Muscle of leg (tissue), 16 donors: Measurements from ENCODE around the gene NPY2R. TPM values are rescaled to one million over a fixed set of nuclear protein-coding genes. Genes with fewer than 3 reads are reported as not detected.

Experiments
- DNase-seq: peaks from one replicate; pipeline ENCODE4 v3.0.0; 2013
- H3K27ac ChIP-seq: one replicate; pipeline ENCODE4 v1.5.1; 2013; ENCODE audit warnings: mild to moderate bottlenecking, low read length, control low read depth
- H3K27me3 ChIP-seq: one replicate; pipeline ENCODE4 v1.6.1; 2013; ENCODE audit warnings: low read length; ENCODE audit not compliant: control insufficient read depth, insufficient read depth
- H3K36me3 ChIP-seq: one replicate; pipeline ENCODE4 v1.6.1; 2013; ENCODE audit warnings: low read length; ENCODE audit not compliant: control insufficient read depth, insufficient read depth
- H3K4me1 ChIP-seq: one replicate; pipeline ENCODE4 v1.6.1; 2013; ENCODE audit warnings: low read length; ENCODE audit not compliant: control insufficient read depth, insufficient read depth
- H3K4me3 ChIP-seq: one replicate; pipeline ENCODE4 v1.5.1; 2013; ENCODE audit warnings: low read length, control low read depth
- H3K9me3 ChIP-seq: replicated peaks from 2 replicates; pipeline ENCODE4 v1.6.1; 2013; ENCODE audit warnings: low read depth, low read length; ENCODE audit not compliant: control insufficient read depth
- WGBS: methylation state at CpG from one replicate; pipeline ENCODE4 v1.1.5; 2013; ENCODE audit warnings: missing lambda C conversion rate; ENCODE audit not compliant: insufficient coverage; 5-methylcytosine and 5-hydroxymethylcytosine counted together
- long read RNA-seq, 11 donors: transcript quantifications; one replicate each; lab custom pipeline, GENCODE V29; 2026
- polyA plus RNA-seq, 8 donors: library from polyadenylated mRNA; unstranded; fragments of 120-200 nt; gene quantifications; one replicate each; pipeline versions ENCODE4 v1.2.1 to v1.2.3, GENCODE V29; 2013; ENCODE audit warnings: inconsistent platforms in 1 of 8, low replicate concordance in 1 of 8; ENCODE audit not compliant: insufficient read length in 8 of 8, insufficient read depth in 1 of 8
- total RNA-seq: library from RNA; stranded (reverse); fragments of 120-200 nt; gene quantifications from one replicate; pipeline ENCODE4 v1.2.4, GENCODE V29; 2013

NPY2R gene, protein sequence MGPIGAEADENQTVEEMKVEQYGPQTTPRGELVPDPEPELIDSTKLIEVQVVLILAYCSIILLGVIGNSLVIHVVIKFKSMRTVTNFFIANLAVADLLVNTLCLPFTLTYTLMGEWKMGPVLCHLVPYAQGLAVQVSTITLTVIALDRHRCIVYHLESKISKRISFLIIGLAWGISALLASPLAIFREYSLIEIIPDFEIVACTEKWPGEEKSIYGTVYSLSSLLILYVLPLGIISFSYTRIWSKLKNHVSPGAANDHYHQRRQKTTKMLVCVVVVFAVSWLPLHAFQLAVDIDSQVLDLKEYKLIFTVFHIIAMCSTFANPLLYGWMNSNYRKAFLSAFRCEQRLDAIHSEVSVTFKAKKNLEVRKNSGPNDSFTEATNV
- total RNA-seq (under 0.01 TPM), polyA plus RNA-seq (not detected)
- long read RNA-seq, donor 1, result 0 reads
- long read RNA-seq, donor 2, result 0 reads
- long read RNA-seq, donor 3, result 0 reads
- long read RNA-seq, donor 4, result 0 reads
- long read RNA-seq, donor 5, result 0 reads
- long read RNA-seq, donor 6, result 0 reads
- long read RNA-seq, donor 7, result 0 reads
- long read RNA-seq, donor 8, result 0 reads
- long read RNA-seq, donor 9, result 0 reads
- long read RNA-seq, donor 10, result 0 reads
- long read RNA-seq, donor 11, result 0 reads

DNA sequence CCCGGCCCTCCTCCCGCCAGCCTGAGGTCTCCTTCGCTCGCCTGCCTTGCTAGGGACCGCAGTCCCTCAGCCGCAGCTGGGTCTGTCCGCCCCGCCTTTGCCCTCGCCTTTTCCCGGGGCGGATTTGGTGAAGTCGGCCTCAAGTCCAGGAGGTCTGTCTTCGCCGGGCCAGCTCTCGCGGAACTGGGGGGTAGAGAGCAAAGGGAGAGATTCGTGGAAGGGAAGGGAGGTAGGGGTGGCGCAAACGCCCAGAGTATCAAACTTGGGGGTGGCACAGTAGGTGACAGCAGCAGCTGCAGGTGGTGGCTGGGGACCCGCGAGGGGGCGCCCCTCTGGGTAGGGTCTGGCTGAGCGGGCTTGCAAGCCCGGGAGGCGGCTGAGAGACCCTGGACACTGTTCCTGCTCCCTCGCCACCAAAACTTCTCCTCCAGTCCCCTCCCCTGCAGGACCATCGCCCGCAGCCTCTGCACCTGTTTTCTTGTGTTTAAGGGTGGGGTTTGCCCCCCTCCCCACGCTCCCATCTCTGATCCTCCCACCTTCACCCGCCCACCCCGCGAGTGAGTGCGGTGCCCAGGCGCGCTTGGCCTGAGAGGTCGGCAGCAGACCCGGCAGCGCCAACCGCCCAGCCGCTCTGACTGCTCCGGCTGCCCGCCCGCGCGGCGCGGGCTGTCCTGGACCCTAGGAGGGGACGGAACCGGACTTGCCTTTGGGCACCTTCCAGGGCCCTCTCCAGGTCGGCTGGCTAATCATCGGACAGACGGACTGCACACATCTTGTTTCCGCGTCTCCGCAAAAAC is at the start of gene NPY2R:
Gene NPY2R, plus strand, starts transcription at position 379 of the 797 bp plus-strand sequence. CDS start 5,304 bp downstream, outside the sequence.
- Histone ChIP-seq H3K9me3 (no peaks in the 10 kb centered on the region), H3K27me3 (peaks cover 25% of the 10 kb centered on the region), H3K27ac (no peak within 1 kb of the TSS), H3K4me1 (peaks cover 12% of the 10 kb centered on the region), H3K36me3 (no peaks in the 10 kb centered on the region), H3K4me3 (peak within 1 kb of the TSS; percentile 13)
- DNase-seq, result no peak
- under 1% methylated on average over 44 of the region's 55 CpGs for WGBS

GRCh38 chr4:155161357-155161756 is 47.1 kb upstream of the NPY2R start:
- no peak for DNase-seq
- H3K9me3 ChIP-seq, result no peaks in the 10 kb centered on the region
- WGBS, result no CpG with 5 or more reads among the region's 3 CpGs
- H3K27me3 ChIP-seq, result no peaks in the 10 kb centered on the region
- no peaks in the 10 kb centered on the region for H3K4me1 ChIP-seq
- H3K27ac ChIP-seq, result no peak overlapping the region
- no peak overlapping the region for H3K4me3 ChIP-seq
- H3K36me3 ChIP-seq, result no peaks in the 10 kb centered on the region

DNA sequence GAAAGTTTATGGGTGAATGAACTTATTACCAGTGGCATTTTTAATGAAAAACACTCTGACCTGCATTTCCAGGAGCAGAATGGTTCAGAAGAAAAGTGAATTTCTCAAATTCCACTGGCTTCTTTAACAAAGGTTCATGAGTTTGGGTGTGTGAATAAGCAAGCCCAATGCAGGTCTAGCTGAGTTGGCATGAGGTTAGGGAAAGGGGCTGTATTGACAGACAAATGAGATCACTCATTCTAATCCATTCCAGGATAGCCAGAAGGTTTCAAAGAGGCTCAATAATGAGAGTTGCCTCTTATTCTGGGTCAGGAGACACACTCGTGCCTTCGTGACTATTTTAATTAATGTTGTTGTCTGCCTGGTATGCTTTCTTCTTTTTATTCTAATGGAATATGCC is 43.7 kb upstream of the NPY2R start:
- Histone ChIP-seq H3K9me3 (no peaks in the 10 kb centered on the region), H3K27me3 (no peaks in the 10 kb centered on the region), H3K27ac (no peak overlapping the region), H3K4me3 (no peak overlapping the region), H3K4me1 (no peaks in the 10 kb centered on the region), H3K36me3 (no peaks in the 10 kb centered on the region)
- WGBS, result no CpG with 5 or more reads among the region's 2 CpGs
- no peak for DNase-seq

GRCh38 chr4:155170569-155170968 is 37.9 kb upstream of the NPY2R start:
- Histone ChIP-seq H3K4me1 (no peaks in the 10 kb centered on the region), H3K9me3 (no peaks in the 10 kb centered on the region), H3K27me3 (no peaks in the 10 kb centered on the region), H3K27ac (no peak overlapping the region), H3K36me3 (no peaks in the 10 kb centered on the region), H3K4me3 (no peak overlapping the region)
- DNase-seq, result no peak
- WGBS, result 44% methylated on average over 3 of the region's 4 CpGs

DNA sequence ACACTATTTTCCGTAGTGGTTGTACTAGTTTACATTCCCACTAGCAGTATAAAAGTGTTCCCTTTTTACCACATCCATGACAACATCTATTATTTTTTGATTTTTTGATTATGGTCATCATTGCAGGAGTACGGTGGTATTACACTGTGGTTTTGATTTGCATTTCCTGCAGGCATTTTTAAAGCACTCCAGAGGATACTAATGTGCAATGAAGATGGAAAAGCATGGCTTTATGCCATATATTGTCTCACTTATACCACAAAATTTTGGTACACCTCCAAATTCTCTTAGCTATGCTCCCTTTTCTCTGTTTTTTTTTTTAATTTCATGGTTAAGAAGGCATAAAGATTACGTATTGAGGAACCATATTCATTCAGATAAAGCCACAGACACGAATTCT is 35.1 kb upstream of the NPY2R start:
- no peaks in the 10 kb centered on the region for H3K4me1 ChIP-seq
- H3K27me3 ChIP-seq, result no peaks in the 10 kb centered on the region
- no peaks in the 10 kb centered on the region for H3K36me3 ChIP-seq
- no peak for DNase-seq
- H3K4me3 ChIP-seq, result no peak overlapping the region
- no peaks in the 10 kb centered on the region for H3K9me3 ChIP-seq
- WGBS, result no CpG with 5 or more reads among the region's 4 CpGs
- H3K27ac ChIP-seq, result no peak overlapping the region

GRCh38 chr4:155174668-155175067 is 33.8 kb upstream of the NPY2R start:
- WGBS, result no CpG with 5 or more reads among the region's 1 CpG
- H3K4me1 ChIP-seq, result no peaks in the 10 kb centered on the region
- no peak for DNase-seq
- H3K36me3 ChIP-seq, result no peaks in the 10 kb centered on the region
- no peaks in the 10 kb centered on the region for H3K27me3 ChIP-seq
- no peak overlapping the region for H3K4me3 ChIP-seq
- H3K27ac ChIP-seq, result no peak overlapping the region
- H3K9me3 ChIP-seq, result no peaks in the 10 kb centered on the region

DNA sequence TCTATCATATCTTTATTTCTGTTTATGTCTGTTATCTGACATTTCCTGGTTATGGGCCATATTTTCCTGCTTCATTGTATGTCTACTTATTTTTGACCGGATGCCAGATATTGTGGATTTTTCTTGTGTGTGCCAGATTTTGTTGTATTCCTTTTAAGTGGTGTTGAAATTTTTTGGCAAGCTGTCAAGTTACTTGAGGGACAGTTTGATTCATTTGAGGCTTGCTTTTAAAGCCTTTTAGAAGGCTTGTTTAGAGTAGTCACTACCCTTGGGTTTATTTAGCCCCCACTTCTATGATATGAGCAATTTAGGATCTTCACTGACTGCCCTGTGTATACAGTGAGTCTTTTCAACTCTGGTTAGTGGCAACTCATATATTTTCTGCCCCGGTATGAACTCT is 29.2 kb upstream of the NPY2R start:
- DNase-seq, result no peak
- Histone ChIP-seq H3K9me3 (no peaks in the 10 kb centered on the region), H3K4me1 (no peaks in the 10 kb centered on the region), H3K36me3 (no peaks in the 10 kb centered on the region), H3K27me3 (no peaks in the 10 kb centered on the region), H3K4me3 (no peak overlapping the region), H3K27ac (no peak overlapping the region)
- no CpG with 5 or more reads among the region's 2 CpGs for WGBS

GRCh38 chr4:155186972-155187371 is 21.5 kb upstream of the NPY2R start:
- H3K27me3 ChIP-seq, result no peaks in the 10 kb centered on the region
- no peaks in the 10 kb centered on the region for H3K36me3 ChIP-seq
- H3K4me3 ChIP-seq, result no peak overlapping the region
- no peaks in the 10 kb centered on the region for H3K9me3 ChIP-seq
- WGBS, result no CpG with 5 or more reads among the region's 2 CpGs
- no peak for DNase-seq
- H3K27ac ChIP-seq, result no peak overlapping the region
- no peaks in the 10 kb centered on the region for H3K4me1 ChIP-seq

DNA sequence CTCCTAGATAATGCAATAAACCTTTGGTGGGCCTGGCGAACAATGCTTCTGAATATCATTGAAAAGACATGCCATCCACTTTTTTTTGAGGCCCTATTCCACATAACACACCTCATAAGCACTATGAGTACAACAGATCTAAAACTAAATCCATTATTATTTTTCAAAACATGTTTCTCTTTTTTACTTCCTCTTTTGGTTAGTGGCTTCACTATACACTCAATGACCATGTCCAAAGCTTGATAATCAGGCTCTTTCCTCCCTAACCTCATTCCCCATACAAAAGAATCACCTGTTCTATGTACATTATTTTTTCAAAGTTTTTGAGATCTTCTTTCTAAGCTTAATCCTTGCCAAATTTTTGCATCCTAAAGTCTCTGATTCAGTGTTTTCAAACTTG is 20.4 kb upstream of the NPY2R start:
- no peak for DNase-seq
- no peaks in the 10 kb centered on the region for H3K9me3 ChIP-seq
- 83% methylated on average over 1 of the region's 1 CpG for WGBS
- H3K27me3 ChIP-seq, result no peaks in the 10 kb centered on the region
- H3K4me3 ChIP-seq, result no peak overlapping the region
- no peaks in the 10 kb centered on the region for H3K4me1 ChIP-seq
- no peak overlapping the region for H3K27ac ChIP-seq
- no peaks in the 10 kb centered on the region for H3K36me3 ChIP-seq

DNA sequence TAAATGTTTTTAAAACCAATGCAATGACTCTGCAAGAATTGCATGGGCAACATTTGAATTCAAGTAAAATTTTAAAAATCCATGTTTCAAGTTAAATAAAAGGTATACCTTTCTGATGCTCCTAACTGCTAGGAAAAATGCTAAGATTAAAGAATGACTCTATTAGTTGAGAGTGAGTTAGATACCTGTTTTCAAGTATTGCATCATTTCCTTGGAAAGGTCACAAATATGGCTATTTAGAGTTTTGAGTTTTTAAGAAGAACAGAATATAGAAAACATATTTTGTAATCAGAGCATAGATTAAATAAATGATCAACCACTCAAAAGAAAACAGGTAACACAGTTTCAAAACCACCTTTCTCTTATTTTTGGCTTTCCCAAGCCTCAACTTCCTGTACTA is 18.3 kb upstream of the NPY2R start:
- no peak for DNase-seq
- no peak overlapping the region for H3K27ac ChIP-seq
- H3K36me3 ChIP-seq, result no peaks in the 10 kb centered on the region
- no peak overlapping the region for H3K4me3 ChIP-seq
- no peaks in the 10 kb centered on the region for H3K27me3 ChIP-seq
- H3K4me1 ChIP-seq, result no peaks in the 10 kb centered on the region
- H3K9me3 ChIP-seq, result no peaks in the 10 kb centered on the region
